ENCODE measurements around the gene ZNF84.

DNA sequence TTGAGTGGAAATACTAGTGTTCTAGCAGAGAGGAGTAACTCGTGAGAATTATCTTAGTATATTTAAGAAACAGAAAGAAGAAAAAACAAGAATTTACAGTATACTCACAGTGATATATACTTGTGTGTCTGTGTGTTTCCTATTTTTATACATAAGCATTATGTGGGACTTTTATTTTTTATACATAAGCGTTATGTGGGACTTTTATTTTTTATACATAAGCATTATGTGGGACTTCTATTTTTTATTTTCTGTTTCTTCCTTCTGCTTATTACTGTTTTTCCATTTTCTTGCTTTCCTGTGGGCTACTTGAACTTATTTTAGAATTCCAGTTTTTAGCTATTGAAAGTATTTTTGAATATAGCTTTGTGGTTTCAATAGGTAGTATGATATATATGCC is 36.5 kb downstream of the ZNF84 start:
- no peak for TF ChIP-seq EZH2 (IDR thresholded peaks at IDR 0.05)
- no peak for TF ChIP-seq POLR2AphosphoS5 (IDR thresholded peaks at IDR 0.05; ENCODE audit: borderline replicate concordance, low read depth, low read length)
- no peak for TF ChIP-seq FOXP2 (optimal IDR thresholded peaks at IDR 0.05; ENCODE audit: control extremely low read depth, extremely low read length, insufficient read depth)
